ENCODE measurements around the gene STK17A. TPM values are rescaled to one million over a fixed set of nuclear protein-coding genes. Genes with fewer than 3 reads are reported as not detected.

Gene STK17A
- polyA plus RNA-seq, 4 donors = 6.6 to 13.3 (median 11.5) TPM

DNA sequence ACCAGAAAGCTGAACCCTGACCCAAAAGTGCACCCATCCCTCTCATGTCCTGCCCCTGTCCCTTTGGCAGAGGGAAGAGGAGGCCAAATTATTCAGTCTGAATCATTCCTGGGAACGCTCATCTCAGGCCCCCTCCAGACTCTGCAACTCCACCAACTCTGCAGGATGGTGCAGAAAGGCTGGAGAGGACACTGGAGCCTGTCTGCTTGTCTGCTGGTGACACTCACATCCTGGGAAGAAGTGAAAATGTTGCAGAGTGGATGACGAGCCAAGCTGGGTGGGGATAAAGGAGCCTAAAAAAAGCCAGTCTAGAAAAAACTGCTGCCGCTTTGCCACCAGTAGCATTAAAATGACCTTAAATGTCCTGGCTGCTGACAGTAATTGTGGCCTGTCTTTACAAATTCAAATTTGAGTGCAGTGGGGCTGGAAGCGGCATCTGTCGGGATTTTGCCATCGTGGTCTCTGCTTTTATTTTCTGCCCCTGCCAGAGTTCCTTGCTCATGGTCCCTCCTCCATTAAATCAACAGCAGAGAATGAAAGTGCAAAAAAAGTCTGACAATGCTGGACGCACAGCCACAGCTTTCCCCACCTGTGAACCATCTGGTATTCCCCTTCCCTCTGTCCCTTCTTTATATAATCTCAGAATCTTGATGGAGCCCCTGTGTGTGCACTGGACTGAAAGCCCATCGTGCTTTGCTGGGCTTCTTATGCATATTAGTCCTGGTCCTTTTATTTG, 63.9 kb downstream of the STK17A start:
- Histone ChIP-seq H3K27me3 (ENCODE audit: control insufficient read depth in 3 of 3, insufficient read depth in 3 of 3, low read length in 3 of 3) (no peaks in the 10 kb centered on the region), H3K4me1 (ENCODE audit: control insufficient read depth in 3 of 3, insufficient read depth in 2 of 3, low read depth in 1 of 3, low read length in 2 of 3) (peaks cover 0 to 17% (median 16%) of the 10 kb centered on the region in 3 donors), H3K36me3 (ENCODE audit: control insufficient read depth in 3 of 3, insufficient read depth in 2 of 3, low read depth in 1 of 3, low read length in 3 of 3) (peaks cover 0 to 64% (median 2%) of the 10 kb centered on the region in 3 donors), H3K9me3 (ENCODE audit: control insufficient read depth in 2 of 2, insufficient read depth in 1 of 2, low read depth in 1 of 2, low read length in 1 of 2) (no peaks in the 10 kb centered on the region), H3K27ac (ENCODE audit: low read depth in 1 of 3, low read length in 2 of 3) (peak overlapping the region; percentile 66 to 96 (median 72)), H3K4me3 (ENCODE audit: low read depth in 1 of 3, low read length in 3 of 3) (no peak overlapping the region)
- WGBS, 3 donors = 49 to 85% (median 65%) methylated on average over 8 of the region's 8 CpGs
- DNase-seq = no peak
- no peak for FAIRE-seq

DNA sequence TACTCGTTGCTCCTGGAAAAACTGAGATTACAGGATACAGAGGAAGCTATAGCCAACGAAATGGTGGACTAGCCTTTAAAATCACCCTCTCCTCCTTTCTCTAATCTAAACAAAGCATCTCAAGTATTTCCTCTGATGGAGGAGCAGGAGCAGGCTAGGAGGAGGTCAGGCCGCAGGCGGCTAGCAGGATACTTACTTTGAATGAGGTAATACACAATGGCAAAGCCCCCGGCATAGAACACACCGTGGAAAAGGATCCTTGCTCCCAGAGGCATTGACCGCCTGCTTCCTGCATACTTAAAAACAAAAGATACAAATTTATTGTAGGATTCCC, 64.4 kb downstream of the STK17A start:
- Histone ChIP-seq H3K4me3 (ENCODE audit: low read depth in 1 of 3, low read length in 3 of 3) (no peak overlapping the region), H3K27ac (ENCODE audit: low read depth in 1 of 3, low read length in 2 of 3) (peak overlapping the region; percentile 66 to 96 (median 72)), H3K36me3 (ENCODE audit: control insufficient read depth in 3 of 3, insufficient read depth in 2 of 3, low read depth in 1 of 3, low read length in 3 of 3) (peaks cover 0 to 61% (median 2%) of the 10 kb centered on the region in 3 donors), H3K9me3 (ENCODE audit: control insufficient read depth in 2 of 2, insufficient read depth in 1 of 2, low read depth in 1 of 2, low read length in 1 of 2) (no peaks in the 10 kb centered on the region), H3K4me1 (ENCODE audit: control insufficient read depth in 3 of 3, insufficient read depth in 2 of 3, low read depth in 1 of 3, low read length in 2 of 3) (peaks cover 0 to 17% (median 16%) of the 10 kb centered on the region in 3 donors), H3K27me3 (ENCODE audit: control insufficient read depth in 3 of 3, insufficient read depth in 3 of 3, low read length in 3 of 3) (no peaks in the 10 kb centered on the region)
- FAIRE-seq (no peak), DNase-seq (no peak)
- 50 to 79% (median 70%) methylated on average over 7 of the region's 7 CpGs for WGBS, 3 donors

DNA sequence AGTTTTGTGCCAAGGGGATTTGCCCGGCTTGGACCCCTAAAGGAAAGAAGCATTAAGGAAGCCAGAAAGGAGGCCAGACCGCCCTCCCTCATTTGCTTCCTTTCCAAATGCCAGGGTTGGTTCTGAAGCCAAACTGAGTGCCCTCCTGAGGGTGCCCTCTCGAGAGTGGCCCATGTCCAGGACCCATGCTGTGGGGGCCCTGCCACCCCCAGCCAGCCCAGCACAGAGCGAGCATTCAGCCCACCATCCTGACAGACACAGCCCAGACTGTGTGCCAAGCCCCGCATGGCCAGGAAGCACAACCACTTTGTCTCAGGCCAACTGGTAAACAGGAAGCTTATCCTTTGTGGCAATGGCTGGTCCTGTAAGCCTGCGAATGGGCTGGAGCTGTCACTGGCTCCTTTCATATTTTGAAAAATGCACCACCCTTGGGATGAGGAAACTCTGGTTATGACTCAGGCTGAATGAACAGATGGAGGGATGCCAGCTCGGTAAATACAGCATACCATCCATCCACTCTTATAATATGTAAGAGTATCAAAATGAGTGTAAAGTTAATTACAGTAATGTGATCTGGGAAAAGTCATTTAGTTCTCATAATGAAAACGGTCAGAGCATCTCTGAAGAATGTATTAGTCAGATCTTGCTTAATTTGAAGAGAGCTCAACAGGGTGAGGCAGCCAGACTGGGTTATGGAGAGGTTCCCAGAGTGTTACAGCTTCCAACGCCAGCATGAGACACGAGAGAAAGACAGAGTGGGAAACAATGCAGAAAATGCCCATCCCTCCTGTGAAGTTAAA, 65.0 kb downstream of the STK17A start:
- DNase-seq (no peak), FAIRE-seq (no peak)
- peaks cover 0 to 59% (median 2%) of the 10 kb centered on the region in 3 donors for H3K36me3 ChIP-seq (ENCODE audit: control insufficient read depth in 3 of 3, insufficient read depth in 2 of 3, low read depth in 1 of 3, low read length in 3 of 3)
- H3K4me3 ChIP-seq (ENCODE audit: low read depth in 1 of 3, low read length in 3 of 3) = no peak overlapping the region
- H3K4me1 ChIP-seq (ENCODE audit: control insufficient read depth in 3 of 3, insufficient read depth in 2 of 3, low read depth in 1 of 3, low read length in 2 of 3) = peaks cover 0 to 17% (median 16%) of the 10 kb centered on the region in 3 donors
- WGBS, 3 donors = 37 to 68% (median 54%) methylated on average over 10 of the region's 10 CpGs
- peak overlapping the region; percentile 67 to 96 (median 72) for H3K27ac ChIP-seq (ENCODE audit: low read depth in 1 of 3, low read length in 2 of 3)
- H3K9me3 ChIP-seq (ENCODE audit: control insufficient read depth in 2 of 2, insufficient read depth in 1 of 2, low read depth in 1 of 2, low read length in 1 of 2) = no peaks in the 10 kb centered on the region
- H3K27me3 ChIP-seq (ENCODE audit: control insufficient read depth in 3 of 3, insufficient read depth in 3 of 3, low read length in 3 of 3) = no peaks in the 10 kb centered on the region

DNA sequence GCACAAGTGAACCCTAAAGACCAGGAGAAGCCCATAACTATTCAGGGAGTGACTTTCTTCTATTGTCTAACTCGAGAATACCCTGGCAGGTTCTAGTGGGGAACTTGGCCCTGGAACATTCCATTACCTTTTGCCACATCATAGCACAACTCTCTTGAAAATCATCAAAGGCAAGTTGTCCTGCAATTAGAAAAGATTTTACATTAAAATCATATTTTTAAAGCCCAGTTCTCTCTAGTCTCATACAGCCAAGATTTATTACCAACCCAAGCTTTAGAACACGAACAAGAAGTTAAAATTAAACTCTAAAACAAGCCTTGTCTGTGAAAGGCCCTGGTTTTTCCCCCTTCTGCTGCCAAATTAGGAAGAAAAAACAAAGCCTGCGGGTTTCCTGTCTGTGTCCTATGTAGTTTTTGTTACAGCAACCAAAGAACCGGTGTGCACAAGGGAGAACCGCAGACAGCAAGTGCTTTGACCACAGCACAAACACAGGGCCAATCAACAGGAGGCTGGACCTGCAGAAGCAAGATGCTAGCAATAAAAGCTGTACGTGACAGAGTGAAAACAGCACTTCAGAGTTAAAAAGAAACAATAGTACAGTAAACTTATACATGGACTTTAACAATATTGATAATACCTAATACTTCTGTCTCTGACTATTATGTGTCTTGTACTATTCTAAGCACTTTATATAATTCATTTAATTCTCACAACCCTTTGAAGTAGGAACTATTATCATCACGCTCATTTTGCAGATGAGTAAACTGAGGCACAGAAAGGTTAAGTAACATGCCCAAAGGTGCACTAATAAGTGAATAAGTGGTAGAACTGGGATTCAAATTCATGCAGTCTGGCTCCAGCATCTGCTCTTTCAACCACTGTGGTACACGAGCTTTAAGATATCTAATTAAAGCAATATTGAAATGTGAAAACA, 65.8 kb downstream of the STK17A start:
- peaks cover 0 to 17% (median 16%) of the 10 kb centered on the region in 3 donors for H3K4me1 ChIP-seq (ENCODE audit: control insufficient read depth in 3 of 3, insufficient read depth in 2 of 3, low read depth in 1 of 3, low read length in 2 of 3)
- no peak overlapping the region for H3K4me3 ChIP-seq (ENCODE audit: low read depth in 1 of 3, low read length in 3 of 3)
- no peaks in the 10 kb centered on the region for H3K27me3 ChIP-seq (ENCODE audit: control insufficient read depth in 3 of 3, insufficient read depth in 3 of 3, low read length in 3 of 3)
- H3K36me3 ChIP-seq (ENCODE audit: control insufficient read depth in 3 of 3, insufficient read depth in 2 of 3, low read depth in 1 of 3, low read length in 3 of 3) = peaks cover 0 to 51% (median 0%) of the 10 kb centered on the region in 3 donors
- H3K27ac ChIP-seq (ENCODE audit: low read depth in 1 of 3, low read length in 2 of 3) = peak overlapping the region; percentile 19 to 96 (median 67)
- FAIRE-seq = no peak
- DNase-seq = peak in 1 of 2 donors; percentile 70
- WGBS, 3 donors = 38 to 71% (median 53%) methylated on average over 8 of the region's 8 CpGs
- H3K9me3 ChIP-seq (ENCODE audit: control insufficient read depth in 2 of 2, insufficient read depth in 1 of 2, low read depth in 1 of 2, low read length in 1 of 2) = no peaks in the 10 kb centered on the region

DNA sequence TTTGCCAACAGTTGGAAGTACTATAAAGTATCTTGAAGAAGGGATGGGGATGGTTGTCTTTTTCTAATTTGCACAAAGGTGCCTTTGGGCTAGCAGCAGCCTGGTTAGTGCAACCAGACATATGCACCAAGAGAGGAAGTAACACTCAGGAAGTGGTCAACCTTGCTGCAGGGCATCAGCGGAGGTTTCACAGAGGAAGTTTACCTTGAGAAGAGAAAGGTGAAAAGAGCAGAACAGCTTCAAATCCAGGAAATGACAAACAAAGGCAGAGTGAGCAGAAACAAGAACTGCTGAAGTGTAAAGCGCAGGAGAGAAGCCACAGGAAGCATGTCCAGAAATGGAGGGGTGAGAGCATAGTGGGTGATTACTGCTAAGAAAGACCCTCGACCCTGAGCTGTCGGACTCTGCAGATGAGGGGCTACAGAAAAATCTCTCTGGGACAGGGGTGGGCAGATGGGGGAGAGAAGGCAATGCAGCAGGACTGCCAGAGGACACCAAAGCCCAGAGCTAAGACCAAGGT, 66.9 kb downstream of the STK17A start:
- H3K9me3 ChIP-seq (ENCODE audit: control insufficient read depth in 2 of 2, insufficient read depth in 1 of 2, low read depth in 1 of 2, low read length in 1 of 2) = no peaks in the 10 kb centered on the region
- no peaks in the 10 kb centered on the region for H3K27me3 ChIP-seq (ENCODE audit: control insufficient read depth in 3 of 3, insufficient read depth in 3 of 3, low read length in 3 of 3)
- no peak for FAIRE-seq
- peak overlapping the region in 1 of 3 donors; percentile 25 for H3K4me3 ChIP-seq (ENCODE audit: low read depth in 1 of 3, low read length in 3 of 3)
- DNase-seq = peak in 1 of 2 donors; percentile 66
- H3K36me3 ChIP-seq (ENCODE audit: control insufficient read depth in 3 of 3, insufficient read depth in 2 of 3, low read depth in 1 of 3, low read length in 3 of 3) = peaks cover 0 to 43% (median 0%) of the 10 kb centered on the region in 3 donors
- H3K4me1 ChIP-seq (ENCODE audit: control insufficient read depth in 3 of 3, insufficient read depth in 2 of 3, low read depth in 1 of 3, low read length in 2 of 3) = peaks cover 0 to 21% (median 16%) of the 10 kb centered on the region in 3 donors
- H3K27ac ChIP-seq (ENCODE audit: low read depth in 1 of 3, low read length in 2 of 3) = peak overlapping the region; percentile 6 to 88 (median 21)
- WGBS, 3 donors = 40 to 77% (median 63%) methylated on average over 4 of the region's 4 CpGs

DNA sequence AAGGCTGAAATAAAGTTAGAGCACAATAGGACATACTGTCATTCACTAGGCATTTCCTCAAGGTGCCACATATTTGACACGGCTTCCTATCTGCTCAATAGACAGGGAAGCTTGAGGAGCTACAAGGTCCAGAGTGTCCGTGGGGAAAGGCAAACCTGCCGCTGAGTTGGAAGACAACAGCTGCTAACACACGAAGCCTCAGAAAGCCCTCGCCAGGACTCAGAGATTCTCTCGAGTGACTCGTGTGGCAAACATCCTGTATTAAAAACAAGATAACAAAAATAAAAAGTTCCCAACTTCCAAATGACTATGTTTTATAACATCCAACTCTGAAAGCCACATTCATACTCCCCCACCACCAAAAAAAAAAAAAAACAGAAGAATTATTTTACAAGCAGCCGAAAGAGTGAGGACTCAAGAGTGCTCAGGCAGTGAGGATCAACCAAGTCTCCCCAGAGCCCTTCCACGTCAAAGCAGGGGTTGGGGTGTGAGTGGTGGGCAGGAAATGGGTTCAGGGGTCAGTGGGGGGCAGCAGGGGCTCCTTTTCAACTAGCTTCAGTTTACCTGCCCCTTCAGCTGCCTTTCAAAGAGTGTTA, 67.6 kb downstream of the STK17A start:
- Histone ChIP-seq H3K4me1 (ENCODE audit: control insufficient read depth in 3 of 3, insufficient read depth in 2 of 3, low read depth in 1 of 3, low read length in 2 of 3) (peaks cover 0 to 20% (median 16%) of the 10 kb centered on the region in 3 donors), H3K27ac (ENCODE audit: low read depth in 1 of 3, low read length in 2 of 3) (peak overlapping the region in 2 of 3 donors; percentile 69 to 79), H3K9me3 (ENCODE audit: control insufficient read depth in 2 of 2, insufficient read depth in 1 of 2, low read depth in 1 of 2, low read length in 1 of 2) (no peaks in the 10 kb centered on the region), H3K36me3 (ENCODE audit: control insufficient read depth in 3 of 3, insufficient read depth in 2 of 3, low read depth in 1 of 3, low read length in 3 of 3) (peaks cover 0 to 41% (median 0%) of the 10 kb centered on the region in 3 donors), H3K27me3 (ENCODE audit: control insufficient read depth in 3 of 3, insufficient read depth in 3 of 3, low read length in 3 of 3) (no peaks in the 10 kb centered on the region), H3K4me3 (ENCODE audit: low read depth in 1 of 3, low read length in 3 of 3) (no peak overlapping the region)
- FAIRE-seq (no peak), DNase-seq (no peak)
- WGBS, 3 donors = 47 to 74% (median 61%) methylated on average over 9 of the region's 9 CpGs

DNA sequence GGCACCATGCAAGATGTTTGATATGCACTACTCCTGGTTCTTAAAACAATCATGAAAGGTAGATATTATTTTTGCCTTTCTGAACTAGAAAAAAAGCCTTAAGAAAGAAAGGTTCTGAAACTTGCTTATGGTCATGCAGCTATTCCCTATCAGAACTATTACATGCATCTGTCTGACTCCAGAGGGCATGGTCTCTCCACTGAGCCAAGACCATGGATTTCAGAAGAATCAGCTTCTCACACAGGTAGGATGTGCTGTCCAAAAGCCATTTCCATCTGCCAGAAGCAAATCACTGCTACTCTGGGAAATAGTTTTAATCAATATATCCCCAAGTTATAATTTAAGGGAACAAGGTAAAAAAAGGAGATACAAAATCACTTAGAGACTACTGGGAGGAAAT, 69.5 kb downstream of the STK17A start:
- Histone ChIP-seq H3K9me3 (ENCODE audit: control insufficient read depth in 2 of 2, insufficient read depth in 1 of 2, low read depth in 1 of 2, low read length in 1 of 2) (no peaks in the 10 kb centered on the region), H3K36me3 (ENCODE audit: control insufficient read depth in 3 of 3, insufficient read depth in 2 of 3, low read depth in 1 of 3, low read length in 3 of 3) (peaks cover 0 to 28% (median 0%) of the 10 kb centered on the region in 3 donors), H3K27ac (ENCODE audit: low read depth in 1 of 3, low read length in 2 of 3) (peak overlapping the region in 2 of 3 donors; percentile 3 to 15), H3K4me1 (ENCODE audit: control insufficient read depth in 3 of 3, insufficient read depth in 2 of 3, low read depth in 1 of 3, low read length in 2 of 3) (peaks cover 0 to 18% (median 5%) of the 10 kb centered on the region in 3 donors), H3K4me3 (ENCODE audit: low read depth in 1 of 3, low read length in 3 of 3) (no peak overlapping the region), H3K27me3 (ENCODE audit: control insufficient read depth in 3 of 3, insufficient read depth in 3 of 3, low read length in 3 of 3) (no peaks in the 10 kb centered on the region)
- no peak for FAIRE-seq
- no peak for DNase-seq
